Muscle of arm (tissue), 12 donors: Measurements from ENCODE around the gene SP100. TPM values are rescaled to one million over a fixed set of nuclear protein-coding genes. Genes with fewer than 3 reads are reported as not detected.

ENCODE experiments used
- DNase-seq: peaks from one replicate; pipeline ENCODE4 v3.0.0-alpha.2; 2013
- polyA plus RNA-seq, 12 donors: library from polyadenylated mRNA; unstranded; fragments of 120-200 nt; gene quantifications; one replicate each; pipeline ENCODE4 v1.2.1, GENCODE V29; 2013; ENCODE audit not compliant: insufficient read length in 12 of 12

Gene SP100
- polyA plus RNA-seq, 12 donors, result 16.3 to 46.5 (median 21.6) TPM; not detected in 1

DNA sequence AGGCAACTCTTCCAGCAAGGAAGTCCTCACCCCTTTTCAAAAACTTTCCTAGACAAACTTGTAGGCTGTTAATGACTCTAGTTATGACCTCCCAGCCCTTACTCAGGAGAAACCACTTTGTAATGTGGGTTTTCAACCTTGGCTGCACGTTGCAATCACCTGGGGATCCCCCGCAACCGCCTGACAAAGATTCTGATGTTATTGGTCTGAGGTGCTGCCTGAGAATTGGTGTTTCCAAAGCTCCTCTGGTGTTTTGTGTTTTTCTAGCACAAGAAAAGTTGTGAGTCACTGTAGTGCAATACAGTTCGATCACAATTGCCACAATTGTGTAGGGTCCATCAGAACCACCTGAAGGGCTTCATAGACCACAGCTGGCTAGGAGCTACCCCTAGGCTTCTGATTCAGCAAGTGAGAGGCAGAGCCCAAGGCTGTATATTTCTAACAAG is 121.6 kb downstream of the SP100 start:
- DNase-seq, result no peak

DNA sequence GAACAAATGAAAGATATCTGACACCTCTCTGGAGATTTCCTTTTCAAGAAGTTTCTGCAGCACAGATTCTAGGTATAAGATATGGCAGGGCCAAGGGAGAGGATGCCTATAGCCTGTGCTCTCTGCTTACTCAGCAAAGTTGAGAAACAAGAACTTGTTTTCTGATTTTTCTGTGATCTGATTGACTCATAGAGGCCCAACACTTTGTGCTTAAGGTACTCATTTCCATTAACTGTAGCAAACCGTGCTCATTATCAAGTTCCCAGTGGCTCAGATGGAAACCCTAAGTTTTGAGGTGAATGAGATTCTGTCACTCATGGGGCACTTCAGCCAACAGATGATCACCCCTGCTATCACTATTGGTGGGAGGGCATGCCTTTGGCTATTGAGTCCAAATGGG is 124.3 kb downstream of the SP100 start:
- DNase-seq, result no peak

DNA sequence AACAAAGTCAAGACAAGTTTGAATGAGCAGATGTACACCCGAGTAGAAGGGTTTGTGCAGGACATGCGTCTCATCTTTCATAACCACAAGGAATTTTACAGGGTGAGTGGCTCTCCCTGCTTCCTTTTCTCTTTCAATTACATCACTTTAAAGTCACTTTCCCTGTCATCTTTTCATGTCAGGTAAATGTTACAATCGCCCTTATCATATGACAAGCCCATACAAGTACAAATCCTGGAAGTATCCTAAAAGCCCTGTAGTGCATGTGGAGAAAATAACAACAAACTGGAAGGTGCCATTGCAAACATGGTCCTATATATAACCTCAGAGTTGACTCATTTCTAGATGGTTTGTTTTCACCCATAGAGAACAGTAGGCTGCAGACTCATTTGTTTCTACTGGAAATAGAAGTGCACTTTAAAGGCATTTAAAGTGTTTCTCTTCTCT is 126.0 kb downstream of the SP100 start:
- DNase-seq, result no peak

DNA sequence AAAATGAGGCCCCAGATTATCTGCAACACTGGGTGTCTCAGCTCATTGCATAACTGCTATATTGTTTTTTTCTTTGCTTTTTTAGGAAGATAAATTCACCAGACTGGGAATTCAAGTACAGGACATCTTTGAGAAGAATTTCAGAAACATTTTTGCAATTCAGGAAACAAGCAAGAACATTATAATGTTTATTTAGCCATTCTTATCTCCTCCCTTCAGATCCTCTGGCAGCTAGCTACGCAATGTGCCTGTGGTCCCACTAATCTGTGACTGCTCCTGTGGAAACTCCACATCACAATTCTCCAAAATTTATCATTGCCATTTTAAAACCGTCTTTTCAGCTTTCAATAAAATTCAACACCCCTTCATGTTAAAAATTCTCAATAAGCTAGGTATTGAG is 126.8 kb downstream of the SP100 start:
- no peak for DNase-seq

DNA sequence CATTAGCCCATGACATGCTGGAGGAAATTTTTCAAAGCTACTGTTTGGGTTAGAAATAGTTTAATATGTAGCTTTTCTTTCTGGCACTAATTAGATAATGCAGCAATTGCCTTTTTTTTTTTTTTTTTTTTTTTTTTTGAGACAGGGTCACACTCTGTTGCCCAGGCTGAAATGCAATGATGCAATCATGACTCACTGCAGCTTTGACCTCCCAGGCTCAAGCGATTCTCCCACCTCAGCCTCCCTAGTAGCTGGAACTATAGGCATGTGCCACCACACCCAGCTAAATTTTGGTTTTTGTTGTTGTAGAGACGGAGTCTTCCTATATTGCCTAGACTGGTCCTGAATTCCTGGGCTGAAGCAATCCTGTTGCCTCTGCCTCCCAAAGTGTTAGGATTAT is 136.2 kb downstream of the SP100 start:
- DNase-seq, result no peak

DNA sequence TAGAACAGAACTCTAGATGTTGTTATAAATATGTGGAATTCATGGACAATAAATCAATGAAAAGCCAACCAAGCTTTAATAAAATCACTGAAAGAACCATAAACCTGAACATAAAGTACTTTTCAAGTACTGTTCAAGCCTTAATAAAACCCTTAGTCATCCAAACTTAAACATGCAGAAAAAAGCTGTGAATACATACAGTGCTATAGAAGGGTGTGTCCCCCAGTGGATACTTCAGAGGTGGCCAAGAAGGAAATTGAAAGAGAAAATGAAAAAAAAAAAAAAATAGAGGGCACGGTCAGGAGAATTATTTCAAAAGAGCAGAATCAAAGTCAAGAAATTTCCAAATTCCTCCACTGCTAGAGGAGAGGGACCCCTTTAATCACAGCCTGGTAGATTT is 141.1 kb downstream of the SP100 start:
- no peak for DNase-seq

DNA sequence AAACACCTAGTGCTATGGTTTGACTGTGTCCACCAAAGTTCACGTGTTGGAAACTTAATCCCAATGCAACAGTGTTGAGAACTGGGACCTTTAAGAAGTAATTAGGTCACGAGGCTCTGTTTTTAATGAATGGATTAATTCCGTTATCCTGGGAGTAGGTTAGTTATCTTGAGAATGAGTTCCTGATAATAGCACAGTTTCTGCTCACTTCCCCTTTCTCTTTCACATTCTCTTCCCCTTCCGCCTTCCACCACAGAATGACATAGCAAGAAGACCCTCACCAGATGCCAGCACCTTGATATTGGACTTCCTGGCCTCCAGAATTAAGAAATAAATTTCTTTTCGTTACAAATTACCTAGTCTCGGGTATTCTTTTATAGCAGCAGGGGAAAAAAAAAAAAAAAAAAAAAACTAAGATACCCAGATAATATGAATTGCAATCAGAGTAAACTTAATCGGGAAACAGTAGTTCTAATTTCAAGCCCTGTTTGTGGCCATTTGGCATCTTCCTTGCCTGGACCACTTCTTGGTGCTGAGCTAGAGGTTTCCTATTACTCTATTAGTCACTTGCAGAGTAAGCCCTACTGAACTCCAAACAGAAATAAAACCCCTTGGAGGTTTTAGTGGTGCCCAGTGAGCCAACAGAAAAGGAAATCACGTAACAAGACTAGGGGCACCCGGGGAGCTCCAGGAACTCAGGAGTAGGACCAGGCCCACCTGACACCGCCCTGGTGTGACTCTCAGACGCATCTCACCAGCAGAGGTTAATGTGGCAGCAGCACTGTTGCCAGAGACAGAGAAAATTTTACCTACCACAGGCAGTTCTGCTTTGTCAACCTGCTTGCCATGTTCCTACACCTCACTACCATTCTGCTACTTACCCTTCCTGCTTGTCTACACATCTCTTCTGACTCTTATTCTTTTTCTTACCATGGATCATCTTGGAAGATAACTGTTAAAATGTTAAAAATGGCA is 149.1 kb downstream of the SP100 start:
- DNase-seq, result no peak

DNA sequence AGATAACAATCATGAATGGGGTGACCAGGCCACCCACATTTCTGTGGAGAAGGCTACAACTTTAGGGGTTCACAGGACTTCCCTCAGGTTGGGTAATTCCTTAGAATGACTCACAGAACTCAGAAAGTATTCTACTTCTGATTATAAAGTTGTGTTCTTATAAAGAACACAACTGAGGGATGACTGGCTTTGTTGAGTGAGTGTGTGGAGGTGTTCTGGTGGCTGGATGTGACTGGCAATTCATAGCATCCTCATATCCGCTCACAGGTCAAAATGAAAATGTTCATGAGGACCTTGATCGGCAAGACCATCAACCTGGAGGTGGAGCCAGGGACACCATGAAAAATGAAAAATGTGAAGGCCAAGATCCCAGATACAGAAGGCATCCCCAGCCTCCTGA is 153.3 kb downstream of the SP100 start:
- no peak for DNase-seq

DNA sequence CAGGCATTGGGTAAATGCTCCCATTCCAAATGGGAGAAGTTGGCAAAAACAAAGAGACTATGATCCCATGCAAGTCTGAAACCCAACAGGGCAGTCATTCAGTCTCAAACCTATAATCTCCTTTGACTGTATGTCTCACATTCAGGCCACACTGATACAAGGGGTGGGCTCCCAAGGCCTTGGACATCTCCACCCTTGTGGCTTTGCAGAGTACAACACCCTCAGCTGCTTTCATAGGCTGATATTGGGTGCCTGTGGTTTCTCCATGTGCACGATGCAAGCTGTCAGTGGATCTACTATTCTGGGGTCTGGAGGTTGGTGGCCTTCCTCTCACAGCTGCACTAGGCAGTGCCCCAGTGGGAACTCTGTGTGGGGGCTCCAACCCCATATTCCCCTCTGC is 155.0 kb downstream of the SP100 start:
- no peak for DNase-seq

DNA sequence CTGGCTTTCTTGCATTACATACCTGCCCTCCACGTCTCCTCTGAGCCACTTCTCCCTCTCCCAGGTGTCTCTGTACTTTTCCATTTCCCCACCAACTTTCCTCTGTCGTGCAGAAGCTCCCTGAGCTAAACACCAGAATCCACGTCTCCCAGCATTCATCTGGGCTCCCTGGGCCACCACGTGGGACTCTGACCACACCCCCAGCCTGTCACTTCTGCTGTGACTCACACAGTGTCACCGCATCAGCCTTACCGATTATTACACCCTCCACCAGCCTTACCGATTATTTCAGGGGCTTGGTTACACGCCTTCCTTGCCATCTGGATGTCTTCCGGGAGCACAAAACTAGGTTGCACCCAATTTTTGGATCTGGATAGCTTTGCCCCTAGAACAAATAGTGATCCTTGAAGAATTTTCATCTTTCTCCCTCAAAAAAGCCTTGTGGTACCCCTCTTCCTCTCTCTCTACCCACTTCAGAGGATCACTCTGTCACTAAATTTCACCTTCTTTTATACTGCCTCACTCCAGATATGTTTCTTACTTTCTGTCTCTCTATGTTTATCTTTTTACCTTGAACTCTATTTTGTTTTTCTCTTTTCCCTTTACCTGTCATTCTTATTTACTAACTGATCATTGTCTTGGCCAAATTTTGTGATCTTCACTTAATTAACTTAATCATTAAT is 159.8 kb downstream of the SP100 start:
- DNase-seq, result no peak

DNA sequence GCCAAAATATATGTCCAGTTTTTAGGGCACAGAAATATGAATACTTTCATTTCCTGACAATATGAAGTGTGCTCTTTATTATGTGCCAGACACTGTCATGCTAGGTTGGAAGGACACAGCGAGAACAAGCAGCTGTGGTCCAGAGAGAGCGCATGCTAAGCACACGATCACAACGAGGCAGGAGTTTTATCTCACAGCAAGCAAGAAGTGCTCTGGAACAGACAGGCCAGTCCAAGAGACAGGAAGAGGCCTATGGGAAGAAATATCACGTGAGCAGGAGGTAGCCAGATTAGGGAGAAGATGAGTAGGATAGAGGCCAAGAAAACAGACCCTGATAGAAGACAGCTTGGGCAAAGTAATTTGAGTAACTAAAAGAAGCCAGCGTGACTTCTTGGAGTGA is 161.1 kb downstream of the SP100 start:
- no peak for DNase-seq

DNA sequence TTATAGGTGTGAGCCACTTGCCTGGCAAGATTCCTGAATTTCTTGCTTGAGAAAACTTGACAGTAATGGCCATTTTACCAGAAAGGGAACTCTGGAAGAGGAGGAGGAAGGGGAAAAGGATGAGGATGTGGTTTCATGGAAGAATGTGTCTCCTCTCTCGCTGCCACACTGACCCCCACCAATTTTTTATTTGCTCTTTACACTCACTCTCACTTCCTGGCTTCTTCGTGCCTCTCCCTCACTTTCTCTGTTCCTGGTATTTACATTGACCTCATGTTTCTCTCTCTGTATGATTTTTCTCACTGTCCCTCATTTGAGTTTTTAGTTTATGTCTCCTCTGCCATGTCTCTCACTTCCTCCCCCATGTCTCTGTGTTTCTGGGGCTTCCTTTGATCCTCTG is 162.1 kb downstream of the SP100 start:
- DNase-seq, result no peak

DNA sequence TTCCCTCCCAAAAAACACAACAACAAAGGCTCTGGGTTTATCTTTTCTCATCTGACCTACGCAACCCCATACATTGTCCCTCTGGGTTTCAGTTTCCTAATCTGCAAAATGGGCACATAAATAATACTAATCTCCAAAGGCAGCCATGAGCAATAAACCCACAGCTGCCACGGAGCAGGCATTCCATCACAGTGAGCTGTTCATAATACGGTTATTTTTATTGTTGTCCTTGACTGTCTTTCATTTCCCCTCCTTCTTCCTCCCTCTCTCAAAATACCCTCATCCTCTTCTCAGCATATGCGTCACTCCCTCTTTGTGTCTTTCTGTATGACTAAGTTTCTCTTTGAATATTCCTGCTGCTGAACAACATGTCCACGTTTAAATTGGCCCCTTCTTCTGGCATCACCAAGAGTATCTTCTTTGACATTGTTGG is 166.9 kb downstream of the SP100 start:
- DNase-seq, result no peak

DNA sequence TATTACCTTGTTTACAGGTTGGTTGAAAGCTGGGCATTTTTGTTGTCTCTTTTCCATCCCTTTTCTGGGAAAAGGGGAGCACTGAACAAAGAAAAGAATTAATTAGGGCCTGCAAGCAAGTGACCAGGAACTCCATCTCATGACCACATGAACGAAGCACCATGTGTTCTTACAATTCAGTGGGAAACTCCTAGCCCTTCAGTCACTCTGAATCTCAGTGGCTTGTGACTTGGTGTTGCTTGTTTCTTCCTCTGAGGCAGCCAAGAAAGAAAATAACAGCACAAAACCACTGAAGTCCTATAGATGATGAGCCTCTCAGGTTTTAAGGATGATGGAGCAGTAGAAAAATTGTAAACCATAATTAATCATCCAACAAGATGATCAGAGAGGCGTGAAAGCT is 167.6 kb downstream of the SP100 start:
- DNase-seq, result no peak

DNA sequence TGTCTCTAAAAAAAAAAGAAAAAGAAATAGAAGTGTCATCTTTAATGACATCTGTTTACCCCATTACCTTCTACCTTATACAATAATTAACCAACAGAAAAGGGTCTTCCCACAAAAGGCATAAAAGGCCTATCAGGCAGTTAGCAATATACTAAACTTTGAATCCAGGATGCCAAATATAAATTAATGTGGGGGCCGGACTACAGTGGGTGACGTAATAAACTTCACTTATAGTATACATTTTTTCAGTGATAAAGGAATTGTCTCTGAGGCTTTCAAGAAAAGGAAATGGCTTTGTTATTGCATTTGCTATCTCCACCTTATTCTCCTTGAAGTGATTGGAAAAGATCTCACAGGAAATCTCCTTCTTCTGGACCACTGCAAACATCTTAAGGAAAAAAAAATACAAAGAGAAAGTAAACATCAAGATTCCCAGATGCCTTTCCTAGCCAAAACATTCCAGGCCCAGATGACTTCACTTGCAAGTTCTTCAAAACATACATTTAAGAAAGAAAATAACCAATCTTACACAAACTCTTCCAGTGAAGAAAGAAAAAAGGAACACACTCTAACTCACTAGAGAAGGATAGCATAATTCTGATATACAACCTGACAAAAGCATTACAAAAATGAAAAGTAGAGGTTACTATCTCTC is 170.5 kb downstream of the SP100 start:
- DNase-seq, result no peak

DNA sequence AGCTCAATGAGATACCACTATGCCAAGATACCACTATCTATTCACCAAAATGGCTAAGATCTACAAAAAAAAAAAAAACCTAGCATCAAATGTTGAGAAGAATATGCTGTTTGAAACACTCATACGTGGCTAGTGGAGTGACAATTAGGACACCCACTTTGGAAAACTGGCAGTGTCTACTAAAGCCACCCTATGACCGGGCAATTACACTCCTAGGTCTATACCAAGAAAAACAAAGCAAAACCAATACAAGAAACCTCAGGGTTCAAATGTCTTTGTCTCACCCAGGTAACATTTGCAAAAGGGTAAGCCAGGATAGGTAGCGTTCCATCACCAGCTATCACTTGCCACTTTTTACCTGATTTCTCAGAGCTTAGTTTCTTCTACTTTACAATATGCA is 173.0 kb downstream of the SP100 start:
- no peak for DNase-seq

DNA sequence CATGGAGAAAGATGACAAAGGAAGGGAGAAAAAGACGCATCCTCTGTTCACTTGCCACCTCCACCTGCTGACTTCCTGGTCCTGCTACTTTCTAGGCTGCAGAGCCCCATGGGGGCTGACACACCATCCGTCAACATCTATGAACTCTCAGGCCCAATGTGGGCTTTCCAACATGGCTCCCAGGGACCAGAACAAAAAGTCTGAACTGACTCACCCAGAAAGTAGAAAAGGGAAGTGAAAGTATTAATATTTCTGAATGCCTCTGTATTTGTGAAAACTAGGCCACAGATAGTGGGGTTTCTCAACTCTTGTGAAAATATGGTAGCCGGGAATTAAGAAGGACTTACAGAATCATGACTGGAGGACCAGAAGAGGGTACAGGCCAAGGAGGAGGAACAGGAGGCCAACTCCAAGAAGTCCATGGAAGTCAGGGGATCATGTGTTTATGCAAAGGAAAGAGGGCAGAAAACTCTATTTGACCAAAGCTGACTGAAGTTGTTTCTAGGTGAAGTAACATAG is 173.6 kb downstream of the SP100 start:
- DNase-seq, result no peak

DNA sequence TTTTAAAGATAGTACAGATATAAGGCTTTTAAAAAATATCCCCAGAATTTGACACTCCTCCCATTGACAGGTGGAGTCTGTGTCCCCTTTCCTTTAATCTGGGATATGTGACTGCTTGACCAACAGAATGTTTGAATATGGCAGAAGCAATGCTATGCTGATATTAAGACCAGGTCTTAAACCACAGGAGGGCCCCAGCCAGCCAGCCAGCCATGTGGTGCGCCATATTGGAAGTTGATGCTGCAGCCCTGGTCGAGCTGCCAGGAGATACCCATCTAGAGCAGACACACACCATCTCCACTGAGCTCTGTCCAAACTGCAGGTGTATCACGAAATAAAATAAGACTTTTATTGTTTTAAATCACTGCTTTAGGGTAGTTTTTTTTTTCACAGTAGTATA is 174.3 kb downstream of the SP100 start:
- no peak for DNase-seq

DNA sequence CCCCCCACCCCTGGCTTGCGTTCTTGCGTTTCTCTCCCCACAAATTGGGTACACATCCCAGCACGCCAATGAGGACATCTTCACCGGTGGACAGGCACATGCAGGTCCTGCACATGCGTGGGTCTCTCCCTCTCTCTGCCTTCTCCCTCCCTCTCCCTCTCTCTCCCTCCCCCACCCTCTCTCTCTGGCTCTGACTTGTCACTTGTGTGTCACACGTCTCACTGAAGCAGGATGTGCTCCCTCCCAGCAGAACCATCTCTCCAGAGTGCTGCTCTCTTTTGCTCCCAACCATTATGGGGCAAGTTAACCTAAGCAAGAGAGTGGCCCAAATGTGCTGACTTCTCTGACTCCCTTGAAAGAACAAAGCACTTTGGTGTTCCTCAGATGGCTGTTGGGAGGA is 175.8 kb downstream of the SP100 start:
- no peak for DNase-seq

DNA sequence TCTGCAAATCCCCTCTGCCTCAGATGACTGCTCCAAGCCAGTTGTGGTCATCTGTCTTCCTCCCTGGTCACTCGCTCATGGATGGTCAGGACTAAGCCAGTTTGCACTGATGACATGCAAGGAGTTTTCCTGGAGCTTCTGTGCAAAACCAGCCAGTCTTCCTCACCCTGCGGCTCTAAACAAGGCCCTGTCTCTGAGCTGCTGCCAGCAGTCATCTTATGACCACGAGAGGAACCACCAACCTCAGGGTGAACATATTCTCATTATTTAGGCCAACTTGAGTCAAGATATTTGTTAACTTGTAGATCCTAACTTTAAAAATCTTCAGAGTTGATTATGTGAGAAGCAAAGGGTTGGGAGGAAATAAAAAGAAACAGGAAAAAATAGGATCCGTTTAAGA is 176.8 kb downstream of the SP100 start:
- no peak for DNase-seq
